Brain microvascular endothelial cell (primary cell): ENCODE data around the gene TM4SF4.
"Not testable (repeated sequence)": the region's sequence is repeated elsewhere in the genome, so short reads cannot be mapped to it uniquely, and the experiment has no call there.

ENCODE experiments used
- DNase-seq: peaks from one replicate; pipeline ENCODE4 v3.0.0-alpha.2; 2020
- H3K27ac ChIP-seq: fragments of 250-450 bp; sonication (Bioruptor Pico); 2 replicates; pipeline ENCODE4 v1.5.1; 2020; ENCODE audit warnings: mild to moderate bottlenecking, moderate library complexity
- H3K27me3 ChIP-seq: fragments of 250-450 bp; sonication (Bioruptor Pico); replicated peaks from 2 replicates; pipeline ENCODE4 v1.5.1; 2020; ENCODE audit warnings: mild to moderate bottlenecking
- H3K36me3 ChIP-seq: fragments of 250-450 bp; sonication (Bioruptor Pico); replicated peaks from 2 replicates; pipeline ENCODE4 v1.5.1; 2020; ENCODE audit warnings: mild to moderate bottlenecking
- H3K4me3 ChIP-seq: 2 replicates; pipeline ENCODE4 v1.5.1; 2011; ENCODE audit warnings: low read depth, mild to moderate bottlenecking, control low read depth, low read length, moderate library complexity
- CTCF ChIP-seq: IDR thresholded peaks from 2 replicates; pipeline ENCODE4 v1.5.1; 2011; ENCODE audit warnings: low read depth, mild to moderate bottlenecking, moderate library complexity, low read length, control low read depth, inconsistent platforms; ENCODE audit errors: missing control alignments
- in situ Hi-C: cut with HindIII; loops from 2 replicates; pipeline ENCODE4 v1.10.0; 2017; ENCODE audit warnings: low sequenced_read_pairs, low pct_ligation_motif_present

TM4SF4 gene

GRCh38 chr3:149442043-149442442 is 32.5 kb upstream of the TM4SF4 start:
- Histone ChIP-seq H3K4me3 (no peak overlapping the region), H3K36me3 (no peaks in the 10 kb centered on the region), H3K27me3 (no peaks in the 10 kb centered on the region), H3K27ac (no peak overlapping the region)
- in situ Hi-C loops, result no loop called here
- no peak for TF ChIP-seq CTCF
- DNase-seq, result no peak

- peak; percentile 85 for DNase-seq
- in situ Hi-C loops, result no loop called here
Observed at GRCh38 chr3:149442851-149443544, 31.5 kb upstream of the TM4SF4 start.

GRCh38 chr3:149443545-149443912 is 31.0 kb upstream of the TM4SF4 start:
- H3K27ac ChIP-seq, result no peak overlapping the region

More at GRCh38 chr3:149442851-149443544, 31.5 kb upstream of the TM4SF4 start:
- no peak for TF ChIP-seq CTCF
- Histone ChIP-seq H3K27me3 (no peaks in the 10 kb centered on the region), H3K36me3 (no peaks in the 10 kb centered on the region), H3K27ac (no peak overlapping the region), H3K4me3 (no peak overlapping the region)

GRCh38 chr3:149444867-149445266 is 29.6 kb upstream of the TM4SF4 start:
- H3K36me3 ChIP-seq, DNase-seq, in situ Hi-C loops, H3K27me3 ChIP-seq, H3K4me3 ChIP-seq, H3K27ac ChIP-seq: not testable (repeated sequence)

More at GRCh38 chr3:149443545-149443912, 31.0 kb upstream of the TM4SF4 start:
- no peak for DNase-seq
- in situ Hi-C loops, result no loop called here
- Histone ChIP-seq H3K36me3 (no peaks in the 10 kb centered on the region), H3K27me3 (no peaks in the 10 kb centered on the region), H3K4me3 (no peak overlapping the region)
- TF ChIP-seq CTCF, result no peak

- no peak for TF ChIP-seq CTCF
- Histone ChIP-seq H3K27ac (peak overlapping the region; percentile 61), H3K36me3 (no peaks in the 10 kb centered on the region), H3K4me3 (no peak overlapping the region), H3K27me3 (no peaks in the 10 kb centered on the region)
- peak; percentile 56 for DNase-seq
- in situ Hi-C loops, result no loop called here
Observed at GRCh38 chr3:149448331-149448831, 26.1 kb upstream of the TM4SF4 start.

- H3K27me3 ChIP-seq, result no peaks in the 10 kb centered on the region
- H3K27ac ChIP-seq, result peak overlapping the region; percentile 61
- H3K4me3 ChIP-seq, result no peak overlapping the region
- in situ Hi-C loops, result no loop called here
- DNase-seq, result no peak
- TF ChIP-seq CTCF, result no peak
- no peaks in the 10 kb centered on the region for H3K36me3 ChIP-seq
Observed at GRCh38 chr3:149449182-149449581, 25.3 kb upstream of the TM4SF4 start.
